Kidney (tissue), 14 donors: ENCODE measurements around the gene DCTD. TPM values are rescaled to one million over a fixed set of nuclear protein-coding genes. Genes with fewer than 3 reads are reported as not detected.
A peak's percentile ranks its signal among the peaks of the same experiment; 100 is the strongest.

ENCODE experiments used
- DNase-seq, 5 donors: peaks; one replicate each; pipeline ENCODE4 v3.0.0-alpha.2; 2013 to 2020
- FAIRE-seq: peaks from 2 replicates; lab custom pipeline; 2012; peaks lifted over from hg19 to GRCh38; lab: Jason Lieb, UNC
- H3K27ac ChIP-seq, 2 donors: one replicate each; pipeline ENCODE4 v1.7.0; 2013; ENCODE audit warnings: low read depth in 2 of 2, low read length in 2 of 2, inconsistent platforms in 1 of 2
- H3K27me3 ChIP-seq: one replicate; pipeline ENCODE4 v1.7.1; 2013; ENCODE audit warnings: low read length, inconsistent platforms; ENCODE audit not compliant: control insufficient read depth, insufficient read depth
- H3K36me3 ChIP-seq, 3 donors: one replicate each; pipeline versions ENCODE4 v1.7.0 to v1.7.1; 2013; ENCODE audit warnings: low read length in 3 of 3, control low read depth in 1 of 3, inconsistent platforms in 1 of 3; ENCODE audit not compliant: insufficient read depth in 3 of 3, control insufficient read depth in 2 of 3
- H3K4me1 ChIP-seq, 3 donors: one replicate each; pipeline versions ENCODE4 v1.7.0 to v1.7.1; 2013; ENCODE audit warnings: low read length in 3 of 3, inconsistent platforms in 1 of 3, low read depth in 1 of 3; ENCODE audit not compliant: control insufficient read depth in 2 of 3, insufficient read depth in 2 of 3
- H3K4me3 ChIP-seq, 3 donors: one replicate each; pipeline versions ENCODE4 v1.7.0 to v1.8.1; 2013; ENCODE audit warnings: low read length in 3 of 3, control low read depth in 1 of 3, inconsistent platforms in 1 of 3
- H3K9ac ChIP-seq, 3 donors: one replicate each; pipeline versions ENCODE4 v1.7.0 to v1.7.1; 2013; ENCODE audit warnings: low read length in 3 of 3, control low read depth in 1 of 3, inconsistent platforms in 1 of 3
- H3K9me3 ChIP-seq, 3 donors: one replicate each; pipeline versions ENCODE4 v1.7.0 to v1.7.1; 2013; ENCODE audit warnings: low read length in 3 of 3, control low read depth in 1 of 3, inconsistent platforms in 1 of 3; ENCODE audit not compliant: control insufficient read depth in 2 of 3, insufficient read depth in 1 of 3
- intact Hi-C: fragments of 100-400 bp; cut with DNase I; formaldehyde crosslinking; loops from one replicate; pipeline ENCODE4 v1.11.1; 2022
- polyA plus RNA-seq: library from polyadenylated mRNA; stranded (reverse); fragments of 350-450 nt; fragmentation: Illumina TruSeq; extraction: RNeasy Lipid Tissue Mini Kit (QIAGEN cat#74804); gene quantifications from one replicate; pipeline ENCODE4 v1.2.3, GENCODE V29; 2014; ENCODE audit warnings: low read depth, low replicate concordance; ENCODE audit not compliant: insufficient read depth
- total RNA-seq: library from RNA; stranded (reverse); fragmentation: NEBNext Ultra II Directional; extraction: Animal tissue kit (Norgen Biotek cat#: 25700); gene quantifications from one replicate; pipeline ENCODE4 v1.2.1, GENCODE V29; 2021
- TF ChIP-seq, protein P1 (sequence below): IDR thresholded peaks from 3 replicates; pipeline ENCODE4 v1.5.1; 2012; ENCODE audit warnings: mild to moderate bottlenecking, moderate library complexity, borderline replicate concordance; ENCODE audit not compliant: insufficient read depth; ENCODE audit errors: extremely low read depth
- donor health status: control.
- donor health status: control.
- donor health status: control.
- donor health status: control.
- donor health status: control.
- donor health status: DM: yes; HTN: yes; CAD: no.
- donor health status: Normal renal cell carcinoma (clear cell type).

Gene DCTD
- total and polyA plus RNA-seq, 2 donors from 2014 or later = 54.9 to 99.6 TPM

DNA sequence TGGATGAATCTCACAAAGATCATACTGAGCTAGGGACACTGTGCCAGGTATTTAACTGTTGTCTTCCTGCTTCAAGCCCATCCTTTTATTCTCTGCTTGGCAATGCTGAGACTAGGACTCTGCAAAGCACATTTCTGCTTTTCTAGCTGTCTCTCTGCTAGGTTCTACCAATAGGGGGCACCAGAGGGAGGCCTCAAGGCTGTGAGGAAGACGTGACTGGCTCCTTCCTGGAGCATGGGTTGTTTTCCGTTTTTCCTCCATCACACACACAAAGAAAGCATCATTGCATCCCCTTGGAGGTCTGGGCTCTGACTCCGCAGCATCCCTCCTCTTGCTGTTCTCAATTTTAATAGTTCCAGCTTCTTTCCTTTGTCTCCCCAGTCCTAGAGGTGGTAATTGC is 10.9 kb upstream of the DCTD start:
- Histone ChIP-seq H3K4me1 (no peaks in the 10 kb centered on the region), H3K27me3 (no peaks in the 10 kb centered on the region), H3K36me3 (no peaks in the 10 kb centered on the region), H3K4me3 (no peak overlapping the region), H3K9ac (no peak overlapping the region), H3K9me3 (no peaks in the 10 kb centered on the region), H3K27ac (no peak overlapping the region)
- TF ChIP-seq, protein P1, sequence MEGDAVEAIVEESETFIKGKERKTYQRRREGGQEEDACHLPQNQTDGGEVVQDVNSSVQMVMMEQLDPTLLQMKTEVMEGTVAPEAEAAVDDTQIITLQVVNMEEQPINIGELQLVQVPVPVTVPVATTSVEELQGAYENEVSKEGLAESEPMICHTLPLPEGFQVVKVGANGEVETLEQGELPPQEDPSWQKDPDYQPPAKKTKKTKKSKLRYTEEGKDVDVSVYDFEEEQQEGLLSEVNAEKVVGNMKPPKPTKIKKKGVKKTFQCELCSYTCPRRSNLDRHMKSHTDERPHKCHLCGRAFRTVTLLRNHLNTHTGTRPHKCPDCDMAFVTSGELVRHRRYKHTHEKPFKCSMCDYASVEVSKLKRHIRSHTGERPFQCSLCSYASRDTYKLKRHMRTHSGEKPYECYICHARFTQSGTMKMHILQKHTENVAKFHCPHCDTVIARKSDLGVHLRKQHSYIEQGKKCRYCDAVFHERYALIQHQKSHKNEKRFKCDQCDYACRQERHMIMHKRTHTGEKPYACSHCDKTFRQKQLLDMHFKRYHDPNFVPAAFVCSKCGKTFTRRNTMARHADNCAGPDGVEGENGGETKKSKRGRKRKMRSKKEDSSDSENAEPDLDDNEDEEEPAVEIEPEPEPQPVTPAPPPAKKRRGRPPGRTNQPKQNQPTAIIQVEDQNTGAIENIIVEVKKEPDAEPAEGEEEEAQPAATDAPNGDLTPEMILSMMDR = no peak
- intact Hi-C loops = no loop called here
- DNase-seq (no peak), FAIRE-seq (no peak)

DNA sequence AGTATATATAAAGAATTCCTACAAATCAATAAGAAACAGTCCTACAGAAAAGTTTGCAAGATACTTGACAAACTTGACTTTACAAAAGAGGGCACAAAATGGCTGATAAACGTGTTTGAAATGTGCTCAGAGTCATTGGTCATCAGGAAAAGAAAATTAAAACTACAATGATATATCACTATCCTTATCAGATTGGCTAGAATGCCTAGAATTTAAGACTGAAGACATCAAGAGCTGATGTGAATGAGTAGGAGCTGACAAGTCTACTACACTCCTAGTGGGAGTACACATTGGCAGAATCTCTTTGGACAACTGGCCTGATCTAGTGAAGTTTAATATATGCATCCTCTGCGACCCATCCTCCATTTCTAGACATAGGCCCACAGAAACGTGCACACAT is 10.3 kb upstream of the DCTD start:
- H3K36me3 ChIP-seq = no peaks in the 10 kb centered on the region
- H3K4me1 ChIP-seq = no peaks in the 10 kb centered on the region
- intact Hi-C loops = no loop called here
- FAIRE-seq (no peak), DNase-seq (no peak)
- no peaks in the 10 kb centered on the region for H3K9me3 ChIP-seq
- H3K27me3 ChIP-seq = no peaks in the 10 kb centered on the region
- no peak overlapping the region for H3K4me3 ChIP-seq
- TF ChIP-seq, protein P1 = no peak
- H3K9ac ChIP-seq = no peak overlapping the region
- H3K27ac ChIP-seq = no peak overlapping the region

- peak in 3 of 5 donors; percentile 51 to 67 (median 62) for DNase-seq
- FAIRE-seq = no peak
- intact Hi-C loops = no loop called here
- H3K36me3 ChIP-seq = no peaks in the 10 kb centered on the region
- TF ChIP-seq, protein P1 = no peak
- no peaks in the 10 kb centered on the region for H3K27me3 ChIP-seq
- no peaks in the 10 kb centered on the region for H3K9me3 ChIP-seq
- H3K4me1 ChIP-seq = no peaks in the 10 kb centered on the region
- no peak overlapping the region for H3K27ac ChIP-seq
- no peak overlapping the region for H3K9ac ChIP-seq
- no peak overlapping the region for H3K4me3 ChIP-seq
Observed at GRCh38 chr4:182925855-182926254, 8.7 kb upstream of the DCTD start.

- no peak overlapping the region for H3K9ac ChIP-seq
- H3K4me1 ChIP-seq = no peaks in the 10 kb centered on the region
- TF ChIP-seq, protein P1 = peak; percentile 78
- peak; percentile 86 for FAIRE-seq
- no peaks in the 10 kb centered on the region for H3K9me3 ChIP-seq
- H3K27me3 ChIP-seq = no peaks in the 10 kb centered on the region
- H3K27ac ChIP-seq = no peak overlapping the region
- H3K4me3 ChIP-seq = no peak overlapping the region
- intact Hi-C loops = no loop called here
- DNase-seq = peak; percentile 83 to 92 (median 89)
- H3K36me3 ChIP-seq = no peaks in the 10 kb centered on the region
Observed at GRCh38 chr4:182925298-182925757, 8.1 kb upstream of the DCTD start.
